KOPT-K1 (cell line): ENCODE data around the gene CFAP45.

Experiments
- H3K27ac ChIP-seq: fragments of 200-600 bp; sonication (generic); 2 replicates; pipeline ENCODE4 v1.5.1; 2016; ENCODE audit warnings: antibody characterized with exemption, mild to moderate bottlenecking, low read depth, low read length; ENCODE audit not compliant: poor library complexity, severe bottlenecking
- H3K36me3 ChIP-seq: fragments of 200-600 bp; sonication (generic); 2 replicates; pipeline ENCODE4 v1.5.1; 2017; ENCODE audit warnings: antibody characterized with exemption, mild to moderate bottlenecking, low read length, moderate library complexity; ENCODE audit not compliant: insufficient read depth
- H3K9me3 ChIP-seq: fragments of 200-600 bp; sonication (generic); 2 replicates; pipeline ENCODE4 v1.5.1; 2017; ENCODE audit warnings: antibody characterized with exemption, low read length, mild to moderate bottlenecking; ENCODE audit not compliant: insufficient read depth, poor library complexity, severe bottlenecking

Gene CFAP45

DNA sequence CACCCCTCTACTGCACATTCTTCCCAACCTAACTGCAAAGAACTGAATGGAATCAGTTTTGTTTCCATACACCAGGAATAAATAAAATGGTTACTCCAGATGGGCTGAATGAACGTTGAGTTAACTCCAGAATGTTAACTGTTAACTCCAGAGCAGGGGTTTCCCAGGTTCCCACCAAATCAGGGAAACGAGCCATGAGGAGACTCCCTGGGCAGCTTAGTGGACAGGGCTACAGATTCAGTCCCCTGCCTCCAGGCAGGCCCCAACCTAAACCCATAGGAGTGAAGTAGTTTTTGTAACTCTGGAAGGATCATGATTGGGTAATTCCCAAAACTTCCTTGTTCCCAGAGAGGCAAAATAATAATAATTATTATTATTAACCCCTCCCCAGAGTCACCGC, 51.6 kb downstream of the CFAP45 start:
- H3K27ac ChIP-seq = no peak overlapping the region
- no peaks in the 10 kb centered on the region for H3K36me3 ChIP-seq
- no peaks in the 10 kb centered on the region for H3K9me3 ChIP-seq

DNA sequence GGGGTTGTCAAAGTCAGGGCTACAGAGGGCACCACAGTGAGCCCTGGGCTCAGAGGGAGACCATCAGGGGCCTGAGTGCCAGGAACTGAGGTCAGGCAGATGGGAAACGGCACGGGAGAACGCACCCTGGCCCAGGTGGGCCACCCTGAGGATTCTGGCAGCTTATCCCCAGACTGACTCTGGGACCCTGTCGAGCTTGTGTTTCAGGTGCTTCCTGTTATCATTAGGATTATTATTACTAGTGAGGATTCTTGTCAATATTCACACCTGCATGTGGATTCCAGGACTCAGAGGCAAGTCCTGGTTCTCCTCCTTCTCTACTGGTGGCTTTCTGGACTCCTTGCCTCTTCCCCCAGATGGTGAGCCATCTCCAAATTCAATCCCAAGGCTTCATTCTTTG, 52.7 kb downstream of the CFAP45 start:
- H3K9me3 ChIP-seq = no peaks in the 10 kb centered on the region
- no peaks in the 10 kb centered on the region for H3K36me3 ChIP-seq
- no peak overlapping the region for H3K27ac ChIP-seq

GRCh38 chr1:159845751-159846629, 54.0 kb downstream of the CFAP45 start:
- H3K36me3 ChIP-seq = no peaks in the 10 kb centered on the region
- no peaks in the 10 kb centered on the region for H3K9me3 ChIP-seq
- no peak overlapping the region for H3K27ac ChIP-seq

GRCh38 chr1:159843459-159843858, 56.5 kb downstream of the CFAP45 start:
- Histone ChIP-seq H3K36me3 (no peaks in the 10 kb centered on the region), H3K9me3 (no peaks in the 10 kb centered on the region), H3K27ac (no peak overlapping the region)

DNA sequence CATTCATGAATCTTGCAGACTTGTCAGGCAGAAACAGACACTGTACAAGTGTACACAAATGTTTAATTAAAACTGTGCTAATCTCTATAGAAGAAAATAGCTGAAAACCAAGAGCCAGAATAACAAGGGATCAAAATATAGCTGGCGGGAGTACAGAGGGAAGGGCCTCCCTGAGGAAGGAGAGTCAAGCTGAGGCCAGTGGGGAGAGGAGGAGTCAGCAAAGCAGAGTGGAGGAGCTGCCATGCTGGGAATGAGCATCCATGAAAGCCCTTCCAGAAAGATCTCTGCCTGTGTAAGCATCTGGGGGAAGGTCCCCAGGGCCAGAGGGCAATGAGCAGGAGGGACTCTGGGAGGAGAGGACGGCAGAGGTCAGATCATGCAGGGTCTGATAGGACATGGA, 58.2 kb downstream of the CFAP45 start:
- H3K9me3 ChIP-seq = no peaks in the 10 kb centered on the region
- H3K36me3 ChIP-seq = no peaks in the 10 kb centered on the region

DNA sequence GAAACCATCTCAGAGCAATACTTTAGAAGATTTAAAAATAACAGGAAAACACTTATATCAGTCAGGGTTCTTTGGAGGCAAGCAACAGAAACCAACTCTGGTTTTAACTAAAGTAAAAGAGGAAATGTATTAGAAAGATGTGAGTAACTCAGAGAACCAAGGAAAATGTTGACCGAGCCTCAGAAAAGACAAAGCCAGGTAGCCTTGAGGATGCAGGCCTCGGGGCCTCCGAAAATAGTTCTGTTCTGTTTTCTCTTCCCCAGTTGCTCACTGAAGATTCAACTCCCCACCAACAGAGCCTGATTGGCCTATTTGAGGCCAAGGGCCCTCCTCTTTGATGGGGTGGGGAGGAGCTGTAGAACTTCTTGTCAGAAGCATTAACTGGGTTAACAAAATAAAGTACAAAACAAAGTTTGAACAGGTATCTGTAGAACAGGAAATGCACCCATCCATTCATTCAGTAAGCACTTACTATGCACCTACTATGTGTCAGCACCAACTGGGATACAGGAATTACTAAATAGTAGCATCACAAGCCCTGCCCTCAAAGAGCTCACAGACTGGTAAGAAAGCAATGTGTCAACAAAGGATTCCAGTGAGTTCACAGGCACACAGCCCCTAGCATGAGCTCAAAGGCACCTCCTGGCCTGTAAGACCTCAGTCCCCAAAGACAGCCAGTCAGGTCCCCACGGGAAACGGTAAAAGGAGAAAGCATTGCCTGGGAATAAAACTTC, 60.7 kb downstream of the CFAP45 start:
- no peaks in the 10 kb centered on the region for H3K36me3 ChIP-seq
- no peak overlapping the region for H3K27ac ChIP-seq
- H3K9me3 ChIP-seq = no peaks in the 10 kb centered on the region

More for the DNA sequence above, 58.2 kb downstream of the CFAP45 start:
- no peak overlapping the region for H3K27ac ChIP-seq

- H3K27ac ChIP-seq = no peak overlapping the region
- H3K36me3 ChIP-seq = no peaks in the 10 kb centered on the region
- H3K9me3 ChIP-seq = no peaks in the 10 kb centered on the region
These were observed 61.2 kb downstream of the CFAP45 start for GRCh38 chr1:159838715-159839114.

DNA sequence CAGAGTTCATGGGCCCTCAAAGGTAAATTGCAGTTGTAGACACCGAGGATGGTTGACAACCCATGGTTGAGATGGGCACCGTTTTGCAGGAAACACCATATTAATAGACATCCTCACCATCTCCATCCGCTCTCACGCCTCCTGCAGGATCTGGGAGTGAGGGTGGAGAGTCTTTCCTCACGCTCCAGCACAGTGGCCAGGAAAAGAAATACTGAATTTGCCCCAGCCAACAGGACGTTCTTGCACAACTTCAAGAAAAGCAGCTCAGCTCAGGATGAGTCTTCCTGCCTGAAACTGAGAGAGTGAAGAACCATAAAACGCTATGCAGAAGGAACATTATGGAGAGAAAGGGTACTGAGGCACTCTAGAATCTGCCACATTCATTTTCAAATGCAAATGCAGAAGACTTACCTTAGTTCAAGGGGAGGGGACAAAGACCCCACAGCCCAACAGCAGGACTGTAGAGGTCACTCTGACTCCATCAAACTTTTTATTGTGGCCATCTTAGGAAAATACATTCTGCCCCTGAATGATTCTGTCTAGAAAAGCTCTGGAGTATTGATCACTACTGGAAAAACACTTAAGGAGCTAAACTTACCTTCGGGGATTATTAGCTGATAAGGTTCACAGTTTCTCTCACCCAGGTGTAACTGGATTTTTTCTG, 64.0 kb downstream of the CFAP45 start:
- Histone ChIP-seq H3K9me3 (no peaks in the 10 kb centered on the region), H3K27ac (no peak overlapping the region), H3K36me3 (no peaks in the 10 kb centered on the region)

- Histone ChIP-seq H3K27ac (no peak overlapping the region), H3K9me3 (no peaks in the 10 kb centered on the region), H3K36me3 (no peaks in the 10 kb centered on the region)
These were observed 64.6 kb downstream of the CFAP45 start for GRCh38 chr1:159835356-159835755.

DNA sequence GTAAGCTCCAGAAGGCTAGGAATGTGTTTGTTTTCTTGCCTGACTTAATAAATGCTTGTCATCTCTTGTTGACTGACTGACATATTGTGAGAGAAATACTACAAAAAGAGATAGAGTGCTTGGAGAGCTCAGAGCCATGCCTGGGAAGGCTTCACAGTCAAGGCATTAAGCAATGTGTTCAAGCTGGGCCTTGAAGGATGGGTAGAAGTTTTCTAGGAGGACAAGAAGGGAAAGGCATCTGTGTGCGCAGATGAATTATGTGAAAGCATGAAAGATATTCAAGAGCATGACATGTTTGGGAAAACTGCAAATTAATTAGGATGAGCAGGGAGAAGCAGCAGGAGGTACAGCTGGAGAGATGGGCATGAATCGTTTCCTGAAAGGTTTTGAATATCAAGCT, 67.7 kb downstream of the CFAP45 start:
- H3K36me3 ChIP-seq = no peaks in the 10 kb centered on the region
- no peak overlapping the region for H3K27ac ChIP-seq
- no peaks in the 10 kb centered on the region for H3K9me3 ChIP-seq

DNA sequence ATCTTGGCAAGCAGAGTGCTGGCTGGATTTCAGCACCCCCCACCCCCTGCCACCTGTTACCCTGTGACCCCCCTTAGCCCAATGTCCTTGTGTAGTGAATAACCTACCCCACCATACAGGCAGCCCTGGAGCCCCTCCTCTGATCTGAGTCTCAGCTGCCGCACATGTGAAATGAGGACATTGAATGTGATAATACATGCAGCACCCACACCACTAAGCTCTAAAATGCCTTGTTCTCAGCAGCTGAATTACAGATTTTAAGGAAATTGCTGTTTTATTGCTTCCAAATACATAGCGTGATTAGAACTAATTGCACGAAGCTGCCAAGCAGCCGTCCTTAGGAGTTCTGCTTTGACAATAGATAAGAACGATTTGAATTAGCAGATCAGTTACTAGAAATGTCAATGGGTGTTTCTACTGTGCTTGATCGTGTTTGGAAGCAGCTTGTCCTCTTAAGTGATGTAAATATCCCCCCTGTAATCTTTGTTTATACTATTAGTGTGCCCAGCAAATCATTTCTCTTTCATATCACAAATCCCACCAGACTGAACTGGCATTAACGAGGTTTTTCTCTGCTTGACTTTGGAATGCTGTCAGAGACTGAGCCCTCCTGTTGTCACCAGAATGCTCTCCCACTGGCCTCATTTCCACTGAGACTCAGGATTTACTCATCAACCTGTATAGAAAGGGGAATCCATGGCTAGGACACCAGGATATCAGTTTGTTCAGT, 68.4 kb downstream of the CFAP45 start:
- Histone ChIP-seq H3K9me3 (no peaks in the 10 kb centered on the region), H3K36me3 (no peaks in the 10 kb centered on the region), H3K27ac (no peak overlapping the region)

DNA sequence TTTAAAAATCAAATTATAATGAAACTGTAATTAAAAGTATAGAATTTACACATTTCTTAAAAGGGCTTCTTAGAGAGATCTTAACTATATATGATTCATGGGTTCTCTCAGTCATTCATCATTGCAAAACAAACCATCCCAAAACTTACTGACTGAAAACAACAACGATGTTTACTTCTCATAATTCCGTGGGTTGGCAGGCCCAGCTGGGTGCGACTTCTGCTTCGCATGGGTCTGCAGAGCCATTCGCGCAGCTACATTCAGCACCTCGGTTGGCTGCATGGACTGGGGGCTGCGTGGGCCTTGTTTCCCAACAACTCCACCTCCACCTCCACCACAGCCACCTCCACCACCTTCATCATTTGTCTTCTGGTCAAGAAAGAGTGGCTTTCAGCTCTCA, 69.2 kb downstream of the CFAP45 start:
- no peaks in the 10 kb centered on the region for H3K36me3 ChIP-seq
- no peaks in the 10 kb centered on the region for H3K9me3 ChIP-seq
- H3K27ac ChIP-seq = no peak overlapping the region

DNA sequence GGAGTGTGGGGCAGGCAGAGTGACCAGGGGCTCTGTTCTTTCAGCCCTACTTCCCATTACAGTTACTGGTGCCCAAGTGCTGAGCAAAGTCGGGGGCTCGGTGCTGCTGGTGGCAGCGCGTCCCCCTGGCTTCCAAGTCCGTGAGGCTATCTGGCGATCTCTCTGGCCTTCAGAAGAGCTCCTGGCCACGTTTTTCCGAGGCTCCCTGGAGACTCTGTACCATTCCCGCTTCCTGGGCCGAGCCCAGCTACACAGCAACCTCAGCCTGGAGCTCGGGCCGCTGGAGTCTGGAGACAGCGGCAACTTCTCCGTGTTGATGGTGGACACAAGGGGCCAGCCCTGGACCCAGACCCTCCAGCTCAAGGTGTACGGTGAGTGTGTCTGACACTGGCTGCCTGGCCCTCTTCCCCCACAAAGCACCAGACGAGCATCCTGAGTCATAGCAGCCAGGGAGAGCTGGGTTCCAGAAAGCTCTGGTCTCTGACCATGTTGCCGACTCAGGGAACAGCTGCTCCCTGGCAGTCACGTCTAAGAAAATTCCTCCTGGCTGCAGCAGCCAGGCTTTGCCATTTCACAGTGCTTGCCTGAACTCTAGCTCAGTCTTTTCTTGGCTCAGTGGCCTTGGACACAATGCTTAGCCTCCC, 70.0 kb downstream of the CFAP45 start:
- no peaks in the 10 kb centered on the region for H3K36me3 ChIP-seq
- no peak overlapping the region for H3K27ac ChIP-seq

DNA sequence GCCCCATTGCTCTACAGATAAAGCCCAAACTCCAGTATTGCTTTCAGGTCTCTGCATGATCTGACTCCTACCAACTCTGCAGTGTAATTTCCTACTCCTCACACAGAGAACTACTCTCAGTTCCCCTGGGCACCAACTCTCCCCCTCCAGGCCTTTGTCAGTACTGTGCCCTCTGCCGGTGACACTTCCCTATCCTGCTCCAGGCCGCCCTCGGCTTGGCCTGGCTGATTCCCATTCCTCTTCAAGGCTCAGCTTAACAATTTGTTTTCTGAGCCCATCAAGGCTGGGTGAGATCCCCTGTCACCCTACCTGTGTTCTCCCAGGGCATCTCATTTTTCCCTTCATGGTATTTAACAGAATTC, 70.7 kb downstream of the CFAP45 start:
- Histone ChIP-seq H3K36me3 (no peaks in the 10 kb centered on the region), H3K27ac (no peak overlapping the region), H3K9me3 (no peaks in the 10 kb centered on the region)

More for the DNA sequence above, 70.0 kb downstream of the CFAP45 start:
- no peaks in the 10 kb centered on the region for H3K9me3 ChIP-seq
